IPS DF 19.7 (cell line): ENCODE results near the gene AMD1.
"Not testable (repeated sequence)": the region's sequence is repeated elsewhere in the genome, so short reads cannot be mapped to it uniquely, and the experiment has no call there.

Experiments
- DNase-seq: peaks from one replicate; pipeline ENCODE4 v3.0.0-alpha.2; 2013; ENCODE audit warnings: low read depth, low spot score

Gene AMD1

GRCh38 chr6:110873981-110874879, at the start of gene AMD1:
TSS of gene AMD1 (plus strand) at chr6:110874785. CDS start at chr6:110875106, 321 bp downstream.
- DNase-seq: peak; percentile 84

- no peak for DNase-seq
Observed at GRCh38 chr6:110826236-110827129, 48.1 kb upstream of the AMD1 start.

- DNase-seq: no peak
Observed at GRCh38 chr6:110828396-110828795, 46.2 kb upstream of the AMD1 start.

GRCh38 chr6:110831405-110831804, 43.2 kb upstream of the AMD1 start:
- DNase-seq: no peak

- no peak for DNase-seq
Observed at GRCh38 chr6:110833831-110834230, 40.8 kb upstream of the AMD1 start.

- not testable (repeated sequence) for DNase-seq
Observed at GRCh38 chr6:110835751-110836150, 38.8 kb upstream of the AMD1 start.

GRCh38 chr6:110841266-110841665, 33.3 kb upstream of the AMD1 start:
- no peak for DNase-seq

- no peak for DNase-seq
Observed at GRCh38 chr6:110849781-110850180, 24.8 kb upstream of the AMD1 start.

GRCh38 chr6:110852773-110853172, 21.8 kb upstream of the AMD1 start:
- no peak for DNase-seq

GRCh38 chr6:110853754-110854477, 20.7 kb upstream of the AMD1 start:
- DNase-seq: no peak

- no peak for DNase-seq
Observed at GRCh38 chr6:110856296-110856695, 18.3 kb upstream of the AMD1 start.

- DNase-seq: no peak
Observed at GRCh38 chr6:110858016-110858415, 16.6 kb upstream of the AMD1 start.

GRCh38 chr6:110858562-110859214, 15.9 kb upstream of the AMD1 start:
- no peak for DNase-seq

GRCh38 chr6:110859335-110859792, 15.2 kb upstream of the AMD1 start:
- no peak for DNase-seq

- DNase-seq: no peak
Observed at GRCh38 chr6:110864824-110865223, 9.8 kb upstream of the AMD1 start.

GRCh38 chr6:110874880-110875547, 429 bp downstream of the AMD1 start:
- DNase-seq: no peak

- DNase-seq: no peak
Observed at GRCh38 chr6:110875548-110876169, 1.1 kb downstream of the AMD1 start.

GRCh38 chr6:110876170-110876773, 1.7 kb downstream of the AMD1 start:
- DNase-seq: peak; percentile 45

GRCh38 chr6:110876806-110877564, 2.4 kb downstream of the AMD1 start:
- DNase-seq: no peak
